ENCODE measurements around the gene SAMHD1. TPM values are rescaled to one million over a fixed set of nuclear protein-coding genes. Genes with fewer than 3 reads are reported as not detected.
"Not testable (repeated sequence)": the region's sequence is repeated elsewhere in the genome, so short reads cannot be mapped to it uniquely, and the experiment has no call there.

The SAMHD1 gene
- polyA plus RNA-seq, 5 donors: 28.4 to 38.9 (median 37.6) TPM

- DNase-seq: no peak
These were observed 94.5 kb downstream of the SAMHD1 start for GRCh38 chr20:36856691-36857635.

- no peak for DNase-seq
These were observed 95.3 kb downstream of the SAMHD1 start for GRCh38 chr20:36856195-36856594.

- no peak for DNase-seq
These were observed 96.3 kb downstream of the SAMHD1 start for GRCh38 chr20:36855241-36855657.

DNA sequence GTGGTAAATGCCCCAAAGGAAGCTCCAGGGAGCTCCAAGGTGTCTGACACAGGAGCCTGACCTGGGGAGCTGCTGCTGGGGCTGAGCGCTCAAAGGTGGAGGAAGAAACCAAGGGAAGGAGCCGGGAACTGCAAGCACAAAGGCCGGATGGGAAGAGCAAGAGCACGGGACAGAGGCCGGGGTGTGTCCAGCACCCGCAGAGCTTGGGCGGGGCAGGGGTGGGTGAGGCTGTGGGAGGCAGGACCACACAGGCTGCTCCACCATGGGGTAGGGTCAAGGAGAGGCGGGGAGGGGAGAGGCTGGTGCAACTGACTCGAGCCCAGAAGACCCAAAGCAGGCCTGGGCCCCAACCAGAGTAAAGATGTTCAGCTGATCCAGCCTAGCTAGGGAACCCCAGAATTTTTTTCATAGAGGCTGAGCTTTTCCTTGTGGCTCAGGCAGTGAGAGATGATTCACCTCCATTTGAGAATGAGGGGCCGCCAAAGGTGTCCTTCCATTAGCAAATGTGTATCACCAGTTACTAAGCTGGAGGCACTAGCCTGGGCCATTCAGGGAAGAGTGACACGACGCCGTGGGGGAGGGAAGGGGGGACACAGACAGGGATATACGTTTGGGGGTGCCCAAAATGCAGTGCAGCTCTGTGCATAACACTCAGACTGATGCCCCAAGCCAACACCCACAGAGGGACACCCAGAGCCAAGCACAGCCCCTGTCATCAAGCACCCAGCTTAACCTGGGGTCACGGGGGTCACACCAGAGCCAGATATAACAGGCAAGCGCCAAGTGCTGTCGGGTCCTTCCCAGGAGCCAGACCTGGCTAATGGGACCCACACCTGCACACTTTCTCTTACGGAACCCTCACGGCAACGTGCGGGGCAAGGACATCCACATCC is 96.9 kb downstream of the SAMHD1 start:
- no peak for DNase-seq

- DNase-seq: no peak
These were observed 99.3 kb downstream of the SAMHD1 start for GRCh38 chr20:36852187-36852586.

- no peak for DNase-seq
These were observed 100.0 kb downstream of the SAMHD1 start for GRCh38 chr20:36851490-36851889.

DNA sequence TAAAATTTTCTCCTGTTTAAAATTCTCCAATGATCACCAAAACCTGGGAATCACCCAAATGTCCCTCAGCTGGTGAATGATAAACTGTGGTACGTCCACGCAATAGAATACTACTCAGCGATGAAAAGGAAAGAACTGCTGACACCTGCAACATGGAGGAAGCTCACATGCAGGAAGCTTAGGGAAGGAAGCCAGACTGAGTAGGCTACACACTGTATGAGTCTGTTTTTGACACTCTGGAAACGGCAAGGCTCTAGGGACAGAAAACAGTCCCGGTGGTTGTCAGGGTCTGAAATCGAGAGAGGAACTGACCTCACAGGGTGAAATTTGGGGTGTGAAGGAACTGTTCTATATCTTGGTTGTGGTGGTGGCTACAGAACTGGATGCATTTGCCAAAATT is 100.7 kb downstream of the SAMHD1 start:
- DNase-seq: no peak

DNA sequence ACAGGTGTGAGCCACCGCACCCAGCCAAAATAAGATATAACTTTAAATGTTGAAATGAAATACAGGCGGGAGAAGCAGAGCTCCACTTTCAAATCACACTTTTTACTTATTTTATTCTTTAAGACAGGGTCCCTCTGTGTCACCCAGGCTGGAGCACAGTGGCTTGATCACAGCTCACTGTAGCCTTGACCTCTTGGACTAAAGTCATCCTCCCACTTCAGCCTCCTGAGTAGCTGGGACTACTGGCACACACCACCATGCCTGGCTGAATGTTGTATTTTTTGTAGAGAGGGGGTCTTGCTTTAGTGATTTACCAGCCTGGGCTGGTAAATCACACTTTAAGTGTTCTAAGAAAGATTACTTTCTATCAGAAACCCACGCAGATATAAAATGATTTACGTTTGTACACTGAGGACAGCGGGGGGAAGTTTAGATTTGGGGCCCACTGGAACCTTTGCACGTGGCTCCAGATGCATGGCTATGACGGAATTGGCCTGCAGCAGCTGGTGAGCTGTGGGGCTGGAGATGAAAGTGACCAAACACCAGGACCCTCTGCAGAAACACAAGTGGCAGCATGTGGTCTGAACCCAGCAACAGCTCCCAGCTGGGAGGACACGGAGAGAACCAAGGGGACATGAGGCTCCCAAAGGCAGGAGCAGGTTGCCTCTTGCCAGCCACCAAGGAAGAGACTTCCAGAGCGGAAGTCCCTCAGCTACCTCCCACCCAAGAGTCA is 102.0 kb downstream of the SAMHD1 start:
- DNase-seq: no peak

DNA sequence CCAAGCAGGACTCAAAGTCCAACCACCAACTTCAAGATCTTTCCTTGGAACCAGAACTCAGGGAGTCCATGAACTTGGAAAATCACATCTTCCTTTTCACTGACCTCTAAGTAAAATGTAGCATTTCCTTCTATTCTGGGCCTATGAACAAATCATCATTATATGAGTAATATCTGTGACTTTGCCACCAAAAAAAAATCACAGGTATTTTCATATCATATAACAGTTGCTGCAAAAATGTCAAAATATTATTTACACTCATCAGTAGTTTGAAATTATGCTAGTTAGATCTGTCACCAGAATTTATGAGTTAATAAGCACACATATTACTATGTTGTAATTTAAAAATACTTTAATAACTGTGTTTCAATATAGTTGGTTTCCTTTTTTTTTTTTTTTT is 102.8 kb downstream of the SAMHD1 start:
- DNase-seq: no peak

- no peak for DNase-seq
These were observed 103.3 kb downstream of the SAMHD1 start for GRCh38 chr20:36848078-36848660.

- no peak for DNase-seq
These were observed 103.8 kb downstream of the SAMHD1 start for GRCh38 chr20:36847710-36848040.

- DNase-seq: no peak
These were observed 104.3 kb downstream of the SAMHD1 start for GRCh38 chr20:36847009-36847709.

GRCh38 chr20:36845288-36845971 is 106.1 kb downstream of the SAMHD1 start:
- no peak for DNase-seq

GRCh38 chr20:36841030-36841429 is 110.5 kb downstream of the SAMHD1 start:
- not testable (repeated sequence) for DNase-seq

Other genes starting within 250 kb of the SAMHD1 start
- gene NDRG3, start 205.6 kb downstream of the SAMHD1 start, polyA plus RNA-seq (ENCODE audit: insufficient read depth in 1 of 5, insufficient read length in 5 of 5, low replicate concordance in 1 of 5): 10 to 100 TPM; 26.3 to 39.8 (median 33.6) TPM
- 10 to 100 TPM; 16.3 to 27.4 (median 21.1) TPM for gene DSN1, start 177.9 kb downstream of the SAMHD1 start, polyA plus RNA-seq (ENCODE audit: insufficient read depth in 1 of 5, insufficient read length in 5 of 5, low replicate concordance in 1 of 5)
- 1 to 10 TPM in 4 of 5 donors, under 1 TPM in 1; 0.43 to 1.8 (median 1.6) TPM for gene TLDC2, start 75.6 kb downstream of the SAMHD1 start, polyA plus RNA-seq (ENCODE audit: insufficient read depth in 1 of 5, insufficient read length in 5 of 5, low replicate concordance in 1 of 5)
- gene RBL1, start 144.3 kb upstream of the SAMHD1 start, polyA plus RNA-seq (ENCODE audit: insufficient read depth in 1 of 5, insufficient read length in 5 of 5, low replicate concordance in 1 of 5): 10 to 100 TPM in 4 of 5 donors, 1 to 10 TPM in 1; 7.6 to 16.5 (median 12.3) TPM
- 100 to 1,000 TPM; 209 to 254 (median 228) TPM for gene RPN2, start 227.6 kb upstream of the SAMHD1 start, polyA plus RNA-seq (ENCODE audit: insufficient read depth in 1 of 5, insufficient read length in 5 of 5, low replicate concordance in 1 of 5)
- gene MROH8, start 227.8 kb upstream of the SAMHD1 start, polyA plus RNA-seq (ENCODE audit: insufficient read depth in 1 of 5, insufficient read length in 5 of 5, low replicate concordance in 1 of 5): 1 to 10 TPM; 4.2 to 5.6 (median 4.9) TPM

Data from right lung (tissue), 5 donors.